ENCODE measurements around the gene PDLIM5.
"Not testable (repeated sequence)": the region's sequence is repeated elsewhere in the genome, so short reads cannot be mapped to it uniquely, and the experiment has no call there.

Gene PDLIM5

GRCh38 chr4:94489098-94489497, 37.4 kb downstream of the PDLIM5 start:
- DNase-seq (ENCODE audit: low read depth in 2 of 3, low spot score in 2 of 3): no peak

GRCh38 chr4:94490437-94490836, 38.7 kb downstream of the PDLIM5 start:
- DNase-seq (ENCODE audit: low read depth in 2 of 3, low spot score in 2 of 3): no peak

GRCh38 chr4:94491322-94491721, 39.6 kb downstream of the PDLIM5 start:
- DNase-seq (ENCODE audit: low read depth in 2 of 3, low spot score in 2 of 3): no peak

- DNase-seq (ENCODE audit: low read depth in 2 of 3, low spot score in 2 of 3): no peak
Observed at GRCh38 chr4:94495408-94495807, 43.7 kb downstream of the PDLIM5 start.

GRCh38 chr4:94497690-94498089, 45.9 kb downstream of the PDLIM5 start:
- DNase-seq (ENCODE audit: low read depth in 2 of 3, low spot score in 2 of 3): no peak

- no peak for DNase-seq (ENCODE audit: low read depth in 2 of 3, low spot score in 2 of 3)
Observed at GRCh38 chr4:94498502-94498901, 46.8 kb downstream of the PDLIM5 start.

- DNase-seq (ENCODE audit: low read depth in 2 of 3, low spot score in 2 of 3): no peak
Observed at GRCh38 chr4:94500685-94501084, 48.9 kb downstream of the PDLIM5 start.

GRCh38 chr4:94504545-94504944, 52.8 kb downstream of the PDLIM5 start:
- DNase-seq (ENCODE audit: low read depth in 2 of 3, low spot score in 2 of 3): no peak

- no peak for DNase-seq (ENCODE audit: low read depth in 2 of 3, low spot score in 2 of 3)
Observed at GRCh38 chr4:94506822-94507221, 55.1 kb downstream of the PDLIM5 start.

- DNase-seq (ENCODE audit: low read depth in 2 of 3, low spot score in 2 of 3): no peak
Observed at GRCh38 chr4:94507281-94507680, 55.5 kb downstream of the PDLIM5 start.

GRCh38 chr4:94507708-94508107, 56.0 kb downstream of the PDLIM5 start:
- no peak for DNase-seq (ENCODE audit: low read depth in 2 of 3, low spot score in 2 of 3)

- DNase-seq (ENCODE audit: low read depth in 2 of 3, low spot score in 2 of 3): no peak
Observed at GRCh38 chr4:94508296-94508695, 56.6 kb downstream of the PDLIM5 start.

GRCh38 chr4:94508806-94509205, 57.1 kb downstream of the PDLIM5 start:
- no peak for DNase-seq (ENCODE audit: low read depth in 2 of 3, low spot score in 2 of 3)

- DNase-seq (ENCODE audit: low read depth in 2 of 3, low spot score in 2 of 3): no peak
Observed at GRCh38 chr4:94511591-94511990, 59.8 kb downstream of the PDLIM5 start.

- DNase-seq (ENCODE audit: low read depth in 2 of 3, low spot score in 2 of 3): not testable (repeated sequence)
Observed at GRCh38 chr4:94513532-94513931, 61.8 kb downstream of the PDLIM5 start.

- DNase-seq (ENCODE audit: low read depth in 2 of 3, low spot score in 2 of 3): no peak
Observed at GRCh38 chr4:94515365-94515764, 63.6 kb downstream of the PDLIM5 start.

GRCh38 chr4:94516067-94516466, 64.3 kb downstream of the PDLIM5 start:
- no peak for DNase-seq (ENCODE audit: low read depth in 2 of 3, low spot score in 2 of 3)

GRCh38 chr4:94516999-94517398, 65.3 kb downstream of the PDLIM5 start:
- no peak for DNase-seq (ENCODE audit: low read depth in 2 of 3, low spot score in 2 of 3)

GRCh38 chr4:94517492-94517891, 65.8 kb downstream of the PDLIM5 start:
- no peak for DNase-seq (ENCODE audit: low read depth in 2 of 3, low spot score in 2 of 3)

- DNase-seq (ENCODE audit: low read depth in 2 of 3, low spot score in 2 of 3): no peak
Observed at GRCh38 chr4:94519019-94519418, 67.3 kb downstream of the PDLIM5 start.

- DNase-seq (ENCODE audit: low read depth in 2 of 3, low spot score in 2 of 3): no peak
Observed at GRCh38 chr4:94519925-94520789, 68.4 kb downstream of the PDLIM5 start.

- no peak for DNase-seq (ENCODE audit: low read depth in 2 of 3, low spot score in 2 of 3)
Observed at GRCh38 chr4:94523033-94523580, 71.4 kb downstream of the PDLIM5 start.

- no peak for DNase-seq (ENCODE audit: low read depth in 2 of 3, low spot score in 2 of 3)
Observed at GRCh38 chr4:94523617-94524016, 71.9 kb downstream of the PDLIM5 start.

All from activated CD8-positive, alpha-beta memory T cell treated with anti-CD3 and anti-CD28 coated beads for 48 hours (primary cell).